GM21825 (cell line): ENCODE results near the gene TEAD1.

Experiments used
- ATAC-seq: cut with Tn5 transposase; IDR thresholded peaks from one replicate; pipeline ENCODE4 v1.9.1; 2021; ENCODE audit warnings: mild to moderate bottlenecking, moderate library complexity; ENCODE audit not compliant: unreplicated experiment

TEAD1 gene

DNA sequence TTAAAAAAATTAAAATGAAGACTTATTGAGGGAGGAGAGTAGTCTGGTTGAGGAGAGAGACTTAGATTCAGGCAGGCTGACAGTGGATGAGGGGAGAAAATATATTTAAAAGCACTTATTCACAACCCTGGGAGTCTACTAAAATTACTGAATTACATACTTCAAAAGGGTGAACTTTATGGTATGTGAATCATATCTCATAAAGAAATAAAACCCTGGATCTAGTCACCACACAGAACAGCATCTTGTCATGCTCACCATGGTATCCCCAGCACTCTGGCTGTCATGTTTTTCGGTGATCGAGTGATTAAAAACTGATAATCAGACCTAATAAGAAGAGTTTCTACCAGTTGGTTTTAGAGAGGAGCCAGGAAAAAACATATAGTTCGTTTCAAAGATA, 11.0 kb downstream of the TEAD1 start:
- no peak for ATAC-seq

DNA sequence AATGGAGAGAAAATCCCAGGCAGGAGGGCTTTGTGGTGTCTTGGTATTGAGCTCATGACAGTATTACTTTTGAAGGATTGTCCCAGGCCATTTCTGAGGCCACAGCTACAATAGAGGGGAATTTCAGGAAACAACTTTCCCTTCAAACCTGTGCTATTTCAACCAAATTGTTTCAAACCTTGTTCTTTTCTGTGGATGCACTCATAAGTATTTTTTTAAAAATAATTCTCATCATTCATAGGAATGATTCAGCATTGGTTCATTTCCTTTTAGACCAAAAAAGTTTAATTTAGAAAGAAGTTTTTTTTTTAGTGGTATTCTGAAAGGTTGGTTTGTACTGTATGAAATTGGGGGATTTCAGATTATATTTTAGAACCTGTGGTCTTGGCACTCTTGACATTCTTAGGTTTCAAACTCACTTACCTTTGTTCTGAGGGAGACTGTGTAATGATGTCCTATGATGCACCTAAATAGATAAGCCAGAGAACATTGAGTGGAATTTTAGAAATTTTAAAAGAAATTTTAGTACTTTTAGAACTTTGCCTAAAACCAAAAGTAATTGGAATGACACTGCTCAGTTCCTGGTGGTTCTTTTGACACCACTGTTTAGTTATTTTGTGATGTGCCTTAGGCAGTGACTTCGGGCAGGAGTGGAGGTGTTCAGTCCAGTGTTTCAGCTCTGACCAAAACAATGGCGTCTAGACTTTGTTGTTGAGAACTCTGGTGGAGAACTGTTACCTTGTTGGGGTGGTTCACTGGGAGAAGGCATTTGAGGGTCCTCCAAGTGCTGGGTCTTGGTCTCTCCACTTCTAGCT, 12.2 kb downstream of the TEAD1 start:
- ATAC-seq, result no peak

DNA sequence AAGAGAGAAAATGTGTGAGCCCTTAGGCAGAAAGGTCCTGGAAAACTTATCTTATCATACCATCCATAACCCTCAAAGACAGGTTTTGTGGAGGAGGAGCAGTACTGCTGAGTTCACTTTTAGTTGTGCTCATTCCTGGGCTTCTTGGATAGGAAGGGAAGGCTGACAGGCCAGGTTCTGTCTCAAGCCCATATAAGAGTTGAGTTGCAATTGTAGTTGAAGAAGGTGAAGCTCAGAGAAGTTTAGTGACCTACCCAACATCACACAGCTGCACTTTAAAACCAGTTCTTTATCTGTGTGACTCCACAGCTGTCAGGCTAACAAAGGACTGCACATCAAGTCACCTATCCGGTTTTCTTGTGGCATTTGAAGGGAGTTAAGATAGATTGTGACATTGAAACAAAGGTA, 13.0 kb downstream of the TEAD1 start:
- ATAC-seq, result no peak

- ATAC-seq, result no peak
Measured at GRCh38 chr11:12687740-12688139, 13.5 kb downstream of the TEAD1 start.

- no peak for ATAC-seq
Measured at GRCh38 chr11:12689029-12689755, 15.0 kb downstream of the TEAD1 start.

DNA sequence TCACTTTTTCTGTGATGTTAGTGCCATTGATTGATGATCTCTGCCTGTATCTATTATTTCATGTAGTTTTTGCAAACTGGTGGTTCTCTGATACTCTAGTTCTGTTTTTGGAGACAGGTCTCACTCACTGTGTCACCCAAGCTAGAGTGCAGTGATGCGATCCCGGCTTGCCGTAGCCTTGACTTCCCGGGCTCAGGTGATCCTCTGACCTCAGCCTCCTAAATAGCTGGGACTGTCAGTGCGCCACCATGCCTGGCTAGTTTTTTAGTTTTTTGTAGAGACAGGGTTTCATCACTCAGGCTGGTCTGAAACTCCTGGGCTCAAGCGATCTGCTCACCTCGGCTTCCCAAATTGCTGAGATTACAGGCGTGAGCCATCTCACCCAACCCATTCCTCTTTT, 16.4 kb downstream of the TEAD1 start:
- no peak for ATAC-seq

- no peak for ATAC-seq
Measured at GRCh38 chr11:12691473-12691872, 17.3 kb downstream of the TEAD1 start.

DNA sequence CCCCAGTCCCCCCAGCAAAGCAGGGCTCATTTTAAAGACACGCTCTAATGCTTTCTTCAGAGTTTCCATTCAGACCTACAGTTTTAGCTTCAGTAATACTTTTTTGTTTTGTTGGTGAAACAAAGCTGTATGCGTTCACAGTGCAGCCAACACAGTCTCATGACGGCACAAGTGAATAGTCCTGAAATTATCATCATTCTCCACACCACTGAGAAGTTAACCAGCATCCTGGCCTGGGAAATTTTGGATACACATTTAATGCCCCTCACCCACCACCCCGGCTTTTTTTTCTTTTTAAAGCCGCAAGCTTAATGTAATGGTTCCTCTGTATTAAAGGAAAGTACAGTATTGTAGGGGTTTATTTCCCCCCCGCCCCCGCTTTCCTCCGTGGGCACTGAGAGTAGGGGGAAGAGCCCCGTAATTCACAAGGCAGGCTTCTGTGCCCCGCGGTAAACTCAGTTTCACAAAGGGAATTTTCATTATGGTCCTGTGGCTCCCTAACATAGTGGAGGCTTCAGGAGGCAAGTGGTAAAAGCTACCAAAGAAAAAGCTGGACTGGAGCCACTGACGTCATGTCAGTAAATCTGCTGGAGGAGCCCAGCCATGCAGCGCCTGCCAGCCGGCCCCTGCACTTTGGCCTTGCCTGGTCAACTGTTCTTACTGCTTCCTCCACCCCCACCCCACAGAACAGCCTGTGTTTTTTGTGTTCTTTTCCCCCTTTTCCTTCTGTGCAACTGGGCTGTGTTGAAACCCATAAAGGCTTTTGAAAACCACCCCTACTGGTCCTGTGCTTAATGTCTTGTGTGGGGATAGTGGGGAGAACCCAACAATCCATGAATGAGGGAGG, 18.2 kb downstream of the TEAD1 start:
- no peak for ATAC-seq

DNA sequence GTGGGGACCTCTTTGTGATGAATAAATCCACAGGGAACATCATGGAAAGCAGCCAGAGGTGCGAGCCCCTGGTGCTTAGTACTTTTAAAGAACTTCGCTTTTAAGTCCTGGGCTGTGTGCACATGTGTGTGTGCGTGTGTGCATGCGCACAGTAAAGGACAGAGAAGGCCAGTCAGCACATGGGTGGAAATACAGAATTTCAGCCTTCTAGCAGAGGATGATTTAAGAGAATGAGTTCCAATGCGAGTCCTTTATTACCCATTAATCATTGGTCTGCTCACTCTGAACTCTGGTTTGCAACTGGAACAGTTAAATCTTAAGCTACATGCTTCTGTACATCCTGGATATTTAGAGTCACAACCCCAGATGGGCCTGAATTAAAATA, 18.9 kb downstream of the TEAD1 start:
- ATAC-seq, result no peak

GRCh38 chr11:12693479-12694182, 19.4 kb downstream of the TEAD1 start:
- no peak for ATAC-seq

DNA sequence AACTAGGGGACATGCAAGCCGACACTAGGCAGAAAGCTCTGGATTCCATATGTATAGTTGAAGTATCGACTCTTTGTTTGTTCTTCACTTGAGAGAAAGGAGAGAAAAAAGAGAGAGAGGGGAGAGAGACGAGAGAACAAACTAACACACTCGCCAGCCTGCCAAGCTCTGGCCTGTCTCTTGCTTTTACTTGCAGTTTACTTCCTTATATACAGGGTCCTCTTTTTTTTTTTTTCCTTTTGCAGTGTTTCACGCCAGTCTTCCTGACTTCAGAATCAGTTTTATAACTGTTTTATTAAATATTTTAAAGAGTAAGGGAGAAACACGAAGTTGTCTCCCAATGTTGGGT, 19.9 kb downstream of the TEAD1 start:
- no peak for ATAC-seq

DNA sequence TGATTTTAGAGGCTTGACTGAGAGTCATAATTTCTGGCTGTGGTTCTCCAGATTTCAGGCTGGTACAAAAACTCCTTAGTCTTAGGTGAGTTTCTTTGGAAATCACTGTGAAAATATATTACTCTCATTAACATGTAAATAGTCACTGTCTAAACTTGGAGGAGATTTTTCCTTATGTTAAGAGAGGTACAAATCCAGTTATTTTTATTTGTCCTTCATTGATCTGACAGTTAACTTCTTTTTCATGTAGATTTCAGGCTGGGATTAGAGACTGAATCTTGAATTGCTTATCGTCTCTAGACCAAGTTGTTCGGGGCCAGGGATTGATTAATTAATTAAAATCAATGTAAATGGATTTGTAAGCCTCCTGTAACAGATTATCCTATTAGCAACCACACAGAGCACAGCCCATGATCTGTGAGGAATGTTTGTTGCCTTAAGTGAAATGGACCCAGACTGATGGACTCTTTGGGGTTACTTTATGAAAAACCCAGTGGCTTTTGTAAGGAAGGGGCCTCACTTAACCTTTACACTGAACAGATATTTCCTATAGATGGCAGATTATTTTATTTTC, 21.1 kb downstream of the TEAD1 start:
- ATAC-seq, result no peak

DNA sequence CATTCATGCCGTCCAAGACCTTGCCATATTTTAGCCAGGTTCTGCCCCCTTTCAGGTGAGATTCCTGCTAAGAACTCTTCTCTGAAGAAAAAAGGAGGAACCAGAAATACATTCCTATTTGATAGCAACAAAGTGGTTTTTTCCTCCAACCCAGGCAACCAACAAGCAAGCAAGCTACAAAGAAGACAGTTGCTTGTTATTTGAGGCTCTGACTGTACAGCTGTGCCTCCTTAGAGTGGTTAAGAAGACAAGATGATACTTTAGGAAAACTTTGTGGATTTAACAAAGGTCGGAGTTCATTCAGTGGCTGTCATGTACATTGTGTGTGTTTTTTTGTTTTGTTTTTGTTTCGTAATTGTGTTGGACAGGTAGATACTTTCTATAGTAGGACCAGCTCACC, 21.7 kb downstream of the TEAD1 start:
- ATAC-seq, result no peak

DNA sequence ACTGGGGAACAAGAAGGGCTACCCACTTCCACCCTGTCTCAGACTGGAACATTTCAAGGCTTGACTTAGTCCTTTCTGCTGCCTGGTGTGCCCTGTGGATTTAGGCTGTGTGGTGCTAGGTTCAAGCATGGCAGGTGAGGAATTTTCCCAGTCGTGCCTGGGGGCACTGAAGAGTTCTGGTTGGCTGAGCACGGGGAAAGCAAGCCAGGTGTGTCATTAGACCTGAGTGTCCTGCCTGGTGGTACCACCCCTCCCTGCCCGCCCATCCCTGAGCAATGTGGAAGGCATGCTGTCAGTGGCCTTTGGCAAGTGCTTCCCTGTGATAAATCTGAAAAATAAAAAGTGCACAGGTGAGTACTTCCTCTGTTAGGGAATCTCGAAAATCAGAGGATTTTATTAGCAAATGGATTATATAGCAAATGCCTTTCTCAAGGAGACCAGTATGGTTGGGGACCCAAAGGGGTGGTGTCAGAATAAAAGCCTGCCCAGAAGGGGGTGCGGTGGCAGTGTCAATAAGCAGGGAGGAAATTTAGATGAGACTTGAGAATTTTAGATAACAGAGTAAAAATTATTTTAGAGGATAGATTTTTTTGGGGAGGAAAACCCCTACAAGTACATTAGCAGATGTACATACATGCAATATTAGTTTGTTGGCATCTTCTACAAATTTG, 22.8 kb downstream of the TEAD1 start:
- ATAC-seq, result no peak

DNA sequence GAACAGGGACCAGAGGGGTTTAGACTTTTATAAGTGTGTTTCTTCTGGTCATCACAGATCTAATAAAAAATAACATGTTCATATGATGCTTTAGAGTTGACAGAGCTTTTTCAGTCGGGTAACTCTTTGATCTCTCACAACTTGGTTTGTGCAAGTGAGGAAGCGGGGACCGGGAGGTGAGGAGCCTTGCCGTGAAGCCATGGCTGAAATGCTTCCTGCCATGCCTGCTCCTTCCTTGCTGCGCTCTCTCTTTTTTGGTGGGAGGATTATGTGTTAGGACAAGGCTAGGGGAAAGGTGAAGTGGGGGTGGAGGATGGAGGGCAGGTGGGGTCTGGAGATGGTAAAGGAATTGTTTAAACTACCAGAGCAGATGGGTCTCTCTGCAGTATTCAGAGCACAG, 23.8 kb downstream of the TEAD1 start:
- ATAC-seq, result no peak

DNA sequence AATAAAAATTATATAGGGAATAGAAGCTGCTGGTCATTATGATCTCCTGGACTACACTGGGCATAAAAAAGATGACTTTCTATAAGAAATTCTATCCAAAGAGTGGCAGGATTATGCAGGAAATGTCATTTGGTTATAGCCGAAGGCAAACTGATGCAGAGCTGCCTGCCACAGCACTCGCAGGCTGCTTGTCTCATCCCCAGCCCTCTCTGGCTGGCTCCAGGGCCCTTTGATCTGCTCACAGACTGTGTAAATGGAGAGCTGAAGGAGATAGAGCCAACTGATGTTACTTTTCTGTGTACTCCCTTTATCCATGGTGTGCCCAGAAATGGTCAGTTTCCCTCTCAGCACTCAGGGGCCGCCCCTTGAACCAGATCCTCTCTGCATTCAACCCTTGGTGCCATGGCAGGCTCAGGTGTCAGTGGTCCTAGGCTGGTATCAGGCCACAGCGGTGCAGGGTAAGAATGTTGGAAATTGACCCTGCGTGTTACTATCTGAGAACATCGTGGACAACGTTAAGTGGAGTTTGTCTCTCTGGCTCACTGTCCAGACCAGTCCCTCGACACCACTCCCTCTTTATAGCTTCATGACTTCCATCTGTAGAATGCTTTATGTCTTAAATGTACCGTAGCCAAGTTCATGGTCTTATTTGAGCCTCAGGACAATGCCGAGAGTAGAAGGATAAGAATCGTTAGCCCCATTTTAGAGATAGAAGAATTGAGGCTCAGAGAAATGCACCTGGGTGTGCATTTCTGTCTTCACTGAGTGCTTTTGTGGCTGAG, 27.8 kb downstream of the TEAD1 start:
- ATAC-seq, result no peak

DNA sequence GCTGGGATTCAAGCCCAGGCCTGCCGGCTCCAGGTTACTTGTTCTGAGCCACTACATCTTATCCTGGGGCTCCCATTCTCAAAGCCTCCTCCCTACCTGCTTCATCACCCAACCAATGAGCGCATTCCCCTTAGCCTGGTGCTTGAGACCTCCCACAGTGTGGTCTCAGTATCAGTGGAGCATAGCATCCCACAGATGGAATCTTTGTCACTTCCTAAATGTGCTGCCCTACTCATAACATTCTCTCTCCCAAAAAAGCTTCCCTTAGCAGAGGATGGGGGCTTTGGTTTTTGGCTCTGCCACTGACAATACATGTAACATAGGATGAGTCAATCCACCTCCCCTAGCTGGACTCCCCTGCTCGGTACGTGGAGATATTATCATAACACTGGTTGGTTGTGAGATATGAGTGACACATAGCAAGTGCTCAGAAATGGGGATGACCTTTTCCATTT, 28.8 kb downstream of the TEAD1 start:
- no peak for ATAC-seq

DNA sequence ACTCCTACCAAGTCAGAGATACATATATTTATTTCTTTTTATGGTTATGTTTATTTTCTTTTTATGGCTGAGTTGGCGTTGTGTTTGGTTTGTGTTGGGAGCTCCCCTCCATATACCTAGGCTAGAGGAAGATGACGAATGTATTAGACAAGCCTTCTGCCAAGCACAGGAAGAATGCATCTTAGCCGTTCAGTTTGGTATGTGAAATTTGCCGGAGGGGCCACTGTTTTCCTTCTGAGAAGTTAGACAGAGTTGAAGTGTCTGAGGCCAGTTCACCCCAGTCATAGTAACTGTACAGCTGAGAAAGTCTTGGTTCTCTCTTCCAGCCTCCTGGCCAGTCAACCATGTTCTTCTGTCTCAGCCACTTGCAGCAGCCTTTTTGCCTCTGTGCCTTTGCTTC, 29.8 kb downstream of the TEAD1 start:
- ATAC-seq, result no peak

- ATAC-seq, result no peak
Measured at GRCh38 chr11:12705874-12706273, 31.7 kb downstream of the TEAD1 start.
